HL-60/S4 treated with phorbol 12-myristate 13-acetate at 8.2 ng/mL for 4 days and 3 days (cell line): ENCODE measurements around the gene PLPPR2.
"Not testable (repeated sequence)": the region's sequence is repeated elsewhere in the genome, so short reads cannot be mapped to it uniquely, and the experiment has no call there.

ENCODE experiments used
- in situ Hi-C: fragments of 300-500 bp; cut with MboI; formaldehyde crosslinking; loops from 2 replicates; pipeline ENCODE4 v1.15.0; 2022; ENCODE audit warnings: low sequenced_read_pairs

PLPPR2 gene

GRCh38 chr19:11390933-11391680 lies 35.9 kb downstream of the PLPPR2 start:
- in situ Hi-C loops, result no loop called here

GRCh38 chr19:11397089-11397610 lies 41.9 kb downstream of the PLPPR2 start:
- in situ Hi-C loops, result no loop called here

DNA sequence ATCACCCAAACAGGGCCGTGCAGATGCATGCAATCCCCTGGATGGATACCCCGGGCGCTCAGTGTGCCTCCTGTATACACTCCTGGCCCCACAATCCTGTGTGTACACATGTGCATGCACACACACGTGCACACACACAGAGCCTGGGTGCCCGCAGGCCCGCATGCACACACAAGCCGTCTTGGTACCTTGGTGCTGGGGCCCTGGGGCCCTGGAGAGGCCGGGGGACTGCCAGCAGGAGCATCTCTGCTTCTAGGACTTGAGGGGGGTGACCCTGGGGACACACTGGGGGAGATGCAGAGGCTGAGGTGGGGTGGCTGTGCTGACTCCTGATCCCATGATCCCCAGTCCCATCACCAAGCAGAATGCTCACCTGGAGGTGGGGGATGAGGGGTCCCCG lies 44.4 kb downstream of the PLPPR2 start:
- in situ Hi-C loops, result no loop called here

GRCh38 chr19:11400798-11401197 lies 45.6 kb downstream of the PLPPR2 start:
- in situ Hi-C loops, result no loop called here

GRCh38 chr19:11401808-11402543 lies 46.7 kb downstream of the PLPPR2 start:
- in situ Hi-C loops, result no loop called here

- in situ Hi-C loops, result no loop called here
Measured at GRCh38 chr19:11404588-11405222, 49.5 kb downstream of the PLPPR2 start.

- in situ Hi-C loops, result no loop called here
Measured at GRCh38 chr19:11405846-11406643, 50.8 kb downstream of the PLPPR2 start.

GRCh38 chr19:11406703-11407236 lies 51.5 kb downstream of the PLPPR2 start:
- in situ Hi-C loops, result not testable (repeated sequence)

GRCh38 chr19:11408591-11408990 lies 53.4 kb downstream of the PLPPR2 start:
- in situ Hi-C loops, result no loop called here

- in situ Hi-C loops, result no loop called here
Measured at GRCh38 chr19:11410682-11411081, 55.5 kb downstream of the PLPPR2 start.

DNA sequence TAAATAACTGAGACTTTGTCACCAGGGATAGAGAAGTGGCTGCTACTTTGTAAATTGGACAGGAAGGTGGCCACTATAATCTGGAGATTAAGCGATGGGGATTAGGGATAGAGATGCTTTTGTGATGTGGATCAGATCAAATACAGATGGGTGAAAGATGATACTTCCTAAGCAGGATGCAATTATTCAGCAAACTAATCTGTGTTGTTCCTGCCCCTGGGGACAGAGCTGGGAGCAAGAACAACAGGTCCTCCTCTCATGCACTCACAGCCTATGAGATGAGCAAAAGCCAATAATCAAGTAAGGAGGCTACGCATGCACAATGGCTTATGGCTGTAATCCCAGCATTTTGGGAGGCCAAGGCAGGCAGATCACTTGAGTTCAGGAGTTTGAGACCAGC lies 59.3 kb downstream of the PLPPR2 start:
- in situ Hi-C loops, result no loop called here
